ENCODE results near the gene CD40. TPM values are rescaled to one million over a fixed set of nuclear protein-coding genes. Genes with fewer than 3 reads are reported as not detected.

Gene CD40
- total and polyA plus RNA-seq, 7 experiments from 2014 or later = 1.7 to 10.0 (median 4.0) TPM

DNA sequence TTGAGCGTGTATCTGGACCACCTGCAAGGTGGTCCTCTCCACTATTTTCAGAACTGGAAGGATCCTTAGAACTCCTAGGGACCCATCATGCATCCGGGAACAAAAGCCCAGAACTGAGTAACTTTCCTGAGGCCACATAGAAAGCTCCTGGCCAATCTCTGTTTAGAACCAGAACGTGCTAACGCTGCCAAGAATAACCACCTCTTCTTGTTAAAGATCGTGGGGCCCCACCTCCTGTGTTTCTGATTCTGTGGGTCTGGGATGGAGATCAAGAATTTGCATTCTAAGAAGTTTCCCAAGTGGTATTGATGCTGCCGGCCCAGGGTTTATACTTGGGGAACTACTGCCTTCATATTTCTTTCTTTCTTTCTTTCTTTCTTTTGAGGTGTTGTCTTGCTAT, 13.3 kb downstream of the CD40 start:
- H3K9me3 ChIP-seq (ENCODE audit: control insufficient read depth in 2 of 3, low read length in 3 of 3) = no peaks in the 10 kb centered on the region
- H3K4me1 ChIP-seq (ENCODE audit: control insufficient read depth in 2 of 2, insufficient read depth in 2 of 2, low read length in 2 of 2) = no peaks in the 10 kb centered on the region
- POLR2A ChIA-PET = no interaction called here

DNA sequence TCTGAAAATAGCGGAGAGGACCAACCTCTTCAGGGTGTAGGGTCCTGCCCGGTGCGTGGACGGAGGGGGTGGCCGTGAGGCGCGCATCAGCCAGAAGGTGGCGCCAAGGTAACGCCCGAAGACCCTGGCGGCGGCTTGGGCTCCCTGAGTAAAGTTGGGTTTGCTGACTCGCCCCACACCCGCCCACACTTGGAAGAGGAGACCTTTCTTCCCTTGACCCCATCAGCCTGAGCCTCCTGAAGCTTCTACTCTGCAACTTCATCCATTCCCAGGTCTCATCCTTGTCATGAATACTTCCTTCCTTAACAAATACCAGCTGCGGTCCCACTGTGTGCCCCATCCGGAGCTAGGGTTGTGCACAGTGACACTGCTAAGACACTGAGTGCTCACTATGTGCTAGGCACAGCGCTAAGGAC, 14.6 kb downstream of the CD40 start:
- ATAC-seq (peak; percentile 83), DNase-seq (peak in 7 of 9 donors; percentile 37 to 60 (median 47))
- ChIA-PET CTCF (interaction anchor here (0.7 to 1.4 kb wide), 3 partner anchors 127 to 307 kb away, joined by 3 to 5 read pairs (median 4); no protein-coding TSS in a partner anchor), POLR2A (no interaction called here)
- intact Hi-C loops (cut with micrococcal nuclease) = loop anchor here in 1 of 2 donors (2.0 to 10.0 kb wide), 2 partner anchors 42 to 212 kb away; no protein-coding TSS in a partner anchor
- no peak overlapping the region for H3K4me3 ChIP-seq (ENCODE audit: low read length)
- H3K4me3 Mint-ChIP-seq = no peak overlapping the region
- H3K9me3 Mint-ChIP-seq = no peaks in the 10 kb centered on the region
- H3K27me3 Mint-ChIP-seq = peaks cover 27 to 47% (median 31%) of the 10 kb centered on the region in 5 donors
- H3K4me1 ChIP-seq (ENCODE audit: control insufficient read depth in 2 of 2, insufficient read depth in 2 of 2, low read length in 2 of 2) = no peaks in the 10 kb centered on the region
- no peaks in the 10 kb centered on the region for H3K9me3 ChIP-seq (ENCODE audit: control insufficient read depth in 2 of 3, low read length in 3 of 3)
- no peak overlapping the region for H3K27ac Mint-ChIP-seq
- peaks cover 0 to 6% (median 0%) of the 10 kb centered on the region in 7 donors for H3K4me1 Mint-ChIP-seq
- peaks cover 0 to 3% (median 0%) of the 10 kb centered on the region in 5 donors for H3K36me3 Mint-ChIP-seq
- H3K27ac ChIP-seq (ENCODE audit: low read depth, low read length) = no peak overlapping the region
- no peaks in the 10 kb centered on the region for H3K27me3 ChIP-seq (ENCODE audit: control insufficient read depth in 2 of 2, insufficient read depth in 2 of 2, low read length in 2 of 2)
- H3K36me3 ChIP-seq (ENCODE audit: control insufficient read depth in 2 of 3, insufficient read depth in 3 of 3, low read length in 3 of 3) = no peaks in the 10 kb centered on the region

More for the DNA sequence above, 13.3 kb downstream of the CD40 start:
- H3K9me3 Mint-ChIP-seq = no peaks in the 10 kb centered on the region
- H3K36me3 ChIP-seq (ENCODE audit: control insufficient read depth in 2 of 3, insufficient read depth in 3 of 3, low read length in 3 of 3) = no peaks in the 10 kb centered on the region
- no peak overlapping the region for H3K27ac ChIP-seq (ENCODE audit: low read depth, low read length)
- H3K27ac Mint-ChIP-seq = no peak overlapping the region
- no peaks in the 10 kb centered on the region for H3K27me3 ChIP-seq (ENCODE audit: control insufficient read depth in 2 of 2, insufficient read depth in 2 of 2, low read length in 2 of 2)
- H3K27me3 Mint-ChIP-seq = peaks cover 24 to 39% (median 30%) of the 10 kb centered on the region in 5 donors
- no peak overlapping the region for H3K4me3 ChIP-seq (ENCODE audit: low read length)
- CTCF ChIA-PET = interaction anchor here (0.6 to 1.1 kb wide), 2 partner anchors 117 to 571 kb away, joined by 3 read pairs; no protein-coding TSS in a partner anchor
- no peak overlapping the region for H3K4me3 Mint-ChIP-seq
- ATAC-seq = no peak
- H3K4me1 Mint-ChIP-seq = peaks cover 0 to 6% (median 0%) of the 10 kb centered on the region in 7 donors
- H3K36me3 Mint-ChIP-seq = peaks cover 0 to 4% (median 0%) of the 10 kb centered on the region in 5 donors
- intact Hi-C loops (cut with micrococcal nuclease) = loop anchor here in 1 of 2 donors (10.0 kb wide), 1 partner anchor 213 kb away; no protein-coding TSS in a partner anchor
- no peak for DNase-seq

DNA sequence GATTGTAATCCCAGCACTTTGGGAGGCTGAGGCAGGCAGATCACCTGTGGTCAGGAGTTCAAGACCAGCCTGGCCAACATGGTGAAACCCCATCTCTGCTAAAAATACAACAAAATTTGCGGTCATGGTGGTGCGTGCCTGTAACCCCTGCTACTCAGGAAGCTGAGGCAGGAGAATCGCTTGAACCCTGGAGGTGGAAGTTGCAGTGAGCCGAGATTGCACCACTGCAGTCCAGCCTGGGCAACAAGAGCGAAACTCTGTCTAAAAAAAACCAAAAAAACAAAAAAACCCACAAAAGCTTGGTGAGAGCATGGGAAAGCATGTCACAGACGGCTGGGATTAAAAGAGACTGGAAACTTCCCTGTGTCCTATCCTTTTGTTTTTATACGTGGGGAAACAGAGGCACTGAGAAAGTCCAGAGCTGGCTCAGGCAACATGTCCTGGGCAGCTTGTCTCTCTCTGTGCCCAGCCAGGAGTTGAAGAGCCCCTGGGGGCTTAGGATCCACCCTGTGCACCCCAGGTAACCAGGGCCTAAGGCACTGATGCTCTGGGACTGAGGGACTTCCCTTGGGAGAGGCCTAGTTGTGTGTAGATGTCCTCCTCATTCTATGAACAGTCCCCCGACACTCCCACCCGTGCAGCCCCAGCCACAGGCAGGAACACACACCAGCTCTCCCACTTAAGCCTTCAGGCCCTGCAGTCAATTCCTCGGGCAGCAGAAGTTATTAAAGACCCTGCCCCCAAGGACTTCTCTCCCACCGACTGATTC, 16.0 kb downstream of the CD40 start:
- Histone ChIP-seq H3K9me3 (ENCODE audit: control insufficient read depth in 2 of 3, low read length in 3 of 3) (no peaks in the 10 kb centered on the region), H3K27ac (ENCODE audit: low read depth, low read length) (no peak overlapping the region), H3K36me3 (ENCODE audit: control insufficient read depth in 2 of 3, insufficient read depth in 3 of 3, low read length in 3 of 3) (no peaks in the 10 kb centered on the region), H3K4me1 (ENCODE audit: control insufficient read depth in 2 of 2, insufficient read depth in 2 of 2, low read length in 2 of 2) (no peaks in the 10 kb centered on the region), H3K27me3 (ENCODE audit: control insufficient read depth in 2 of 2, insufficient read depth in 2 of 2, low read length in 2 of 2) (no peaks in the 10 kb centered on the region), H3K4me3 (ENCODE audit: low read length) (no peak overlapping the region)
- Mint-ChIP-seq H3K36me3 (peaks cover 0 to 3% (median 0%) of the 10 kb centered on the region in 5 donors), H3K4me3 (no peak overlapping the region), H3K27me3 (peaks cover 27 to 57% (median 41%) of the 10 kb centered on the region in 5 donors), H3K4me1 (peaks cover 0 to 6% (median 0%) of the 10 kb centered on the region in 7 donors), H3K9me3 (no peaks in the 10 kb centered on the region), H3K27ac (no peak overlapping the region)
- intact Hi-C loops (cut with micrococcal nuclease) = loop anchor here in 1 of 2 donors (2.0 to 10.0 kb wide), 2 partner anchors 41 to 211 kb away; no protein-coding TSS in a partner anchor
- ChIA-PET POLR2A (no interaction called here), CTCF (interaction anchor here (1.1 kb wide), 1 partner anchor 305 kb away, joined by 4 read pairs; no protein-coding TSS in a partner anchor)
- no peak for ATAC-seq
- no peak for DNase-seq

DNA sequence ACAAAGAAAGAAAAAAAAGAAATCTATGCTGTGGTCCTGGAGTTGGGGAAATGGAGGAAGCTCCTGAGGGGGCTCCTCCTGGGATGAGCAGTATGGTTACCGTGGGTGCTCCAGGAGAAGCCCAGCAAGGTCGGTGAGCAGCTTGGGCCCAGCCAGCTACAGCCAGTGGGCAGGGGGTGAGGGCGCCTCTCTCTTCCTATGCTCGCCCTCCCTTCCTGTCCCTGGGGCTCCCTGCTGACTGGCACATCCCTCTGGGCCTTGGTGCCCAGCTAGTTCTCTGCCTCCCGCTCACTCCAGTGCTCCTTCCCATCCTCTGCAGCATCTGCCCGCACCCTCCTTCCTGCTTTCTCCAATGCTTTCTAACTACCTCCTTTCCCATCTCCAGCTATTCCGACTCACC, 16.6 kb downstream of the CD40 start:
- ATAC-seq = no peak
- no peak for DNase-seq

DNA sequence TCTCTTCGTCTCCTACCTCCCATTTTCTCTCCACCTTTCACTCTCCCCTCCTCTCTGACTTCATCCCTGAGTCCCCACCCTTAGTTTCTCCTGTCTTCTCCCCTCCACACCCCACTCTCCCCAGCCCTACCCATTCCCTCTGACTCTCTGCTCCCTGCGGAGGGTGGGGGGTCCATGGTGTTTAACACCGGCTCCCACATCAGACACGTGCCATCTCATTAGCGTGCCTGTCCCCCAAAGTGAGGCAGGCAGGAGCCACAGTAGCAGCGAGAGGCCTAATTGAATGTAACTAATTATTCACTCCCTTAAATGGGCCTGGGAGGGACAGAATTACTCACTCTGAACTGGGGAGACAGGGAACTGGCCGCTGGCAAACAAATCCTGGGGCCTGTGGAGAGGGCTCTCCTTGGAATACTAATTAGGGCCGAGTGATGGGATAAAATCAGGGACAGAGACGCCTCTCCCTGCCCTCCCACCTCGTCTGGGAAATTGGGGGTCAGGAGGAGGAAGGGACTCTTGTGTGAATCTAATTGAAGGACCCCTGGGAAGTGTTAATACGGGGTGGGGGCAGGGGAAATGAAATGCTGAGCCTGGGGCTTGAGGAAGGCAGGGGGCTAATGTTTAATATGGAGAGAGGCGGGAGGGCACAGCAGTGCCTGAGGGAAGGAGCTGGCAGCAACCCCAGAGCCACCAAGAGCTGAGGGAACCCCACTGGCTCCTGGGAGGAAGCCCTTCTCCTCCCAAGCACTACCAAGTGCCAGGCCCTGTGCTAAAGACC, 17.9 kb downstream of the CD40 start:
- CTCF ChIA-PET = interaction anchor here (1.1 kb wide), 1 partner anchor 302 kb away, joined by 3 read pairs; no protein-coding TSS in a partner anchor

More for the DNA sequence above, 16.6 kb downstream of the CD40 start:
- peaks cover 0 to 3% (median 0%) of the 10 kb centered on the region in 5 donors for H3K36me3 Mint-ChIP-seq
- no peak overlapping the region for H3K4me3 ChIP-seq (ENCODE audit: low read length)
- H3K9me3 Mint-ChIP-seq = peaks cover 0 to under 1% (median 0%) of the 10 kb centered on the region in 11 donors
- H3K4me1 Mint-ChIP-seq = peaks cover 0 to 6% (median 0%) of the 10 kb centered on the region in 7 donors
- no peaks in the 10 kb centered on the region for H3K36me3 ChIP-seq (ENCODE audit: control insufficient read depth in 2 of 3, insufficient read depth in 3 of 3, low read length in 3 of 3)
- H3K27me3 ChIP-seq (ENCODE audit: control insufficient read depth in 2 of 2, insufficient read depth in 2 of 2, low read length in 2 of 2) = no peaks in the 10 kb centered on the region
- no peaks in the 10 kb centered on the region for H3K4me1 ChIP-seq (ENCODE audit: control insufficient read depth in 2 of 2, insufficient read depth in 2 of 2, low read length in 2 of 2)
- H3K27me3 Mint-ChIP-seq = peaks cover 29 to 62% (median 45%) of the 10 kb centered on the region in 5 donors
- no peaks in the 10 kb centered on the region for H3K9me3 ChIP-seq (ENCODE audit: control insufficient read depth in 2 of 3, low read length in 3 of 3)
- H3K27ac Mint-ChIP-seq = no peak overlapping the region
- ChIA-PET CTCF (no interaction called here), POLR2A (no interaction called here)
- intact Hi-C loops (cut with micrococcal nuclease) = loop anchor here in 1 of 2 donors (10.0 kb wide), 1 partner anchor 210 kb away; no protein-coding TSS in a partner anchor
- H3K27ac ChIP-seq (ENCODE audit: low read depth, low read length) = no peak overlapping the region
- H3K4me3 Mint-ChIP-seq = no peak overlapping the region

DNA sequence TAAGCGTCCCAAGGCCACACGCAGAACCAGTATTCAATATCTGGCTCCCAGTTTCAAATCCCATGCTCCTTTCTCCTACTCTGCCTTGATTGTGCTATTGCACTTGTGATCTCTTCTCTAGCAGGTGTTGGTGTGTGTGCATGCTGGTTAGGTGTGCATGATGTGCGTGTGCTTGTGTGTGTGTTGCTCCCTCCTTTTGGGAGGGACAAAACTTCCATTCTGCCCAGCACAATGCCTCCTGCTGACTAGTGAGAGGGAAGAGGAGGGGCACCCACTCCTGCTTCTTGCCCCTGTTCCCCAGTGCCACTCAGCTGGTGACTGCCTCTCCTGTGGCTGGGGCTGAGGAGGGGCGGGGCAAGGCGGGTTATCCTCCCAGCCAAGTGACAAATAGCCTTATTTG, 19.7 kb downstream of the CD40 start:
- DNase-seq (no peak), ATAC-seq (no peak)
- Mint-ChIP-seq H3K4me3 (no peak overlapping the region), H3K4me1 (peaks cover 0 to 4% (median 0%) of the 10 kb centered on the region in 7 donors), H3K9me3 (peaks cover 0 to 2% (median 0%) of the 10 kb centered on the region in 11 donors), H3K27ac (no peak overlapping the region), H3K36me3 (peaks cover 0 to 3% (median 0%) of the 10 kb centered on the region in 5 donors), H3K27me3 (peaks cover 33 to 81% (median 48%) of the 10 kb centered on the region in 5 donors)
- H3K4me3 ChIP-seq (ENCODE audit: low read length) = no peak overlapping the region
- H3K9me3 ChIP-seq (ENCODE audit: control insufficient read depth in 2 of 3, low read length in 3 of 3) = no peaks in the 10 kb centered on the region
- POLR2A ChIA-PET = no interaction called here
- no peaks in the 10 kb centered on the region for H3K36me3 ChIP-seq (ENCODE audit: control insufficient read depth in 2 of 3, insufficient read depth in 3 of 3, low read length in 3 of 3)
- intact Hi-C loops (cut with micrococcal nuclease) = loop anchor here in 1 of 2 donors (10.0 kb wide), 1 partner anchor 207 kb away; no protein-coding TSS in a partner anchor
- CTCF ChIA-PET = no interaction called here
- H3K27me3 ChIP-seq (ENCODE audit: control insufficient read depth in 2 of 2, insufficient read depth in 2 of 2, low read length in 2 of 2) = no peaks in the 10 kb centered on the region
- no peaks in the 10 kb centered on the region for H3K4me1 ChIP-seq (ENCODE audit: control insufficient read depth in 2 of 2, insufficient read depth in 2 of 2, low read length in 2 of 2)
- no peak overlapping the region for H3K27ac ChIP-seq (ENCODE audit: low read depth, low read length)

More for the DNA sequence above, 17.9 kb downstream of the CD40 start:
- no peaks in the 10 kb centered on the region for H3K27me3 ChIP-seq (ENCODE audit: control insufficient read depth in 2 of 2, insufficient read depth in 2 of 2, low read length in 2 of 2)
- H3K4me3 Mint-ChIP-seq = no peak overlapping the region
- H3K36me3 ChIP-seq (ENCODE audit: control insufficient read depth in 2 of 3, insufficient read depth in 3 of 3, low read length in 3 of 3) = no peaks in the 10 kb centered on the region
- H3K4me3 ChIP-seq (ENCODE audit: low read length) = no peak overlapping the region
- H3K27me3 Mint-ChIP-seq = peaks cover 25 to 72% (median 45%) of the 10 kb centered on the region in 5 donors
- peaks cover 0 to 6% (median 0%) of the 10 kb centered on the region in 7 donors for H3K4me1 Mint-ChIP-seq
- no peaks in the 10 kb centered on the region for H3K4me1 ChIP-seq (ENCODE audit: control insufficient read depth in 2 of 2, insufficient read depth in 2 of 2, low read length in 2 of 2)
- ATAC-seq = no peak
- DNase-seq = no peak
- no peak overlapping the region for H3K27ac ChIP-seq (ENCODE audit: low read depth, low read length)
- no peak overlapping the region for H3K27ac Mint-ChIP-seq
- POLR2A ChIA-PET = no interaction called here
- no peaks in the 10 kb centered on the region for H3K9me3 ChIP-seq (ENCODE audit: control insufficient read depth in 2 of 3, low read length in 3 of 3)
- intact Hi-C loops (cut with micrococcal nuclease) = loop anchor here in 1 of 2 donors (10.0 kb wide), 1 partner anchor 209 kb away; no protein-coding TSS in a partner anchor
- H3K9me3 Mint-ChIP-seq = peaks cover 0 to 2% (median 0%) of the 10 kb centered on the region in 11 donors
- peaks cover 0 to 3% (median 0%) of the 10 kb centered on the region in 5 donors for H3K36me3 Mint-ChIP-seq

All from naive thymus-derived CD4-positive, alpha-beta T cell (primary cell).